PC-3 (cell line): ENCODE measurements around the gene DOCK4. TPM values are rescaled to one million over a fixed set of nuclear protein-coding genes. Genes with fewer than 3 reads are reported as not detected.

Source experiments
- ATAC-seq: fragments of 200-7000 bp; cut with Tn5 transposase; 2 replicates; pipeline ENCODE4 v1.9.1; 2020; ENCODE audit warnings: mild to moderate bottlenecking, moderate library complexity
- BruUV-seq: library from RNA; stranded (reverse); fragments of 400-500 nt; replicated peaks from 2 replicates; lab custom pipeline; 2021; lab: Mats Ljungman, UMichigan
- CTCF ChIA-PET: fragments of 300-600 bp; sonication (Branson Sonifier 250); formaldehyde crosslinking; loops from one replicate; lab custom pipeline; 2022; ENCODE audit warnings: antibody characterized with exemption; lab: Charles Lee
- POLR2A ChIA-PET: fragments of 300-600 bp; sonication (Branson Sonifier 250); formaldehyde crosslinking; loops from one replicate; lab custom pipeline; 2022; ENCODE audit warnings: antibody characterized with exemption; ENCODE audit not compliant: unreplicated experiment; lab: Charles Lee
- DNase-seq: peaks from one replicate; pipeline ENCODE4 v3.0.0-alpha.2; 2015
- H2AFZ ChIP-seq: fragments of 300-600 bp; sonication (generic); 2 replicates; pipeline ENCODE4 v1.6.0; 2016; ENCODE audit warnings: antibody characterized with exemption, low read length
- H3F3A ChIP-seq: fragments of 300-600 bp; sonication (generic); one replicate; pipeline ENCODE4 v1.6.0; 2017; ENCODE audit warnings: antibody characterized with exemption, low read length, control low read depth, mild to moderate bottlenecking; ENCODE audit not compliant: unreplicated experiment
- H3K27ac ChIP-seq: fragments of 300-600 bp; sonication (generic); 2 replicates; pipeline ENCODE4 v1.5.1; 2016; ENCODE audit warnings: mild to moderate bottlenecking, low read length
- H3K27me3 ChIP-seq: fragments of 300-600 bp; sonication (generic); 2 replicates; pipeline ENCODE4 v1.6.1; 2016; ENCODE audit warnings: low read length, mixed read lengths
- H3K36me3 ChIP-seq: fragments of 300-600 bp; sonication (generic); 2 replicates; pipeline ENCODE4 v1.6.1; 2016; ENCODE audit warnings: low read depth, mixed run types, low read length, mixed read lengths
- H3K4me1 ChIP-seq: fragments of 300-600 bp; sonication (generic); 2 replicates; pipeline ENCODE4 v1.5.1; 2016; ENCODE audit warnings: low read length; ENCODE audit not compliant: insufficient read depth
- H3K4me2 ChIP-seq: fragments of 300-600 bp; sonication (generic); 2 replicates; pipeline ENCODE4 v1.6.0; 2016; ENCODE audit warnings: low read length
- H3K4me3 ChIP-seq: fragments of 300-600 bp; sonication (generic); 2 replicates; pipeline ENCODE4 v1.5.1; 2016; ENCODE audit warnings: mild to moderate bottlenecking, low read length, mixed read lengths
- H3K79me2 ChIP-seq: fragments of 300-600 bp; sonication (generic); 2 replicates; pipeline ENCODE4 v1.6.1; 2017; ENCODE audit warnings: low read length, mixed read lengths
- H3K9ac ChIP-seq: fragments of 300-600 bp; sonication (generic); 2 replicates; pipeline ENCODE4 v1.6.0; 2016; ENCODE audit warnings: mild to moderate bottlenecking, low read length
- H3K9me2 ChIP-seq: fragments of 300-600 bp; sonication (generic); replicated peaks from 2 replicates; pipeline ENCODE4 v1.6.1; 2016; ENCODE audit warnings: mixed run types, low read length, mixed read lengths
- H3K9me3 ChIP-seq: fragments of 300-600 bp; sonication (generic); 2 replicates; pipeline ENCODE4 v1.6.1; 2016; ENCODE audit warnings: low read length, mixed read lengths
- H4K20me1 ChIP-seq: fragments of 300-600 bp; sonication (generic); 2 replicates; pipeline ENCODE4 v1.6.1; 2016; ENCODE audit warnings: low read length, mixed read lengths
- CTCF ChIP-seq: fragments of 300-600 bp; sonication (generic); conservative IDR thresholded peaks from 2 replicates; pipeline ENCODE4 v1.5.1; 2017; ENCODE audit warnings: antibody characterized with exemption, low read depth, mild to moderate bottlenecking, low read length
- EZH2 ChIP-seq: fragments of 300-600 bp; sonication (generic); IDR thresholded peaks from one replicate; pipeline ENCODE4 v1.6.1; 2017; ENCODE audit warnings: antibody characterized with exemption, mild to moderate bottlenecking, low read length; ENCODE audit not compliant: unreplicated experiment
- EZH2phosphoT487 ChIP-seq: fragments of 300-600 bp; sonication (generic); IDR thresholded peaks from 2 replicates; pipeline ENCODE4 v1.6.1; 2018; ENCODE audit warnings: mild to moderate bottlenecking, antibody characterized with exemption, low read length, borderline replicate concordance
- intact Hi-C: fragments of 100-400 bp; cut with micrococcal nuclease; formaldehyde crosslinking; loops from 2 replicates; pipeline ENCODE4 v1.9.0; 2023
- total RNA-seq: library from RNA; depleted of rRNA; stranded (reverse); fragments of >200 nt; gene quantifications from 2 replicates; pipeline ENCODE4 v1.2.3, GENCODE V29; 2014

Gene DOCK4
- total RNA-seq, 1 experiment from 2014 or later, result 25.4 TPM

- Histone ChIP-seq H3K4me2 (no peak overlapping the region), H3K9me2 (no peaks in the 10 kb centered on the region), H4K20me1 (no peaks in the 10 kb centered on the region), H3K4me3 (no peak overlapping the region), H3K9me3 (no peaks in the 10 kb centered on the region), H3K4me1 (peaks cover 46% of the 10 kb centered on the region), H3K36me3 (no peaks in the 10 kb centered on the region), H3K9ac (no peak overlapping the region), H3K27ac (no peak overlapping the region), H3F3A (peaks cover 7% of the 10 kb centered on the region), H3K27me3 (no peaks in the 10 kb centered on the region), H3K79me2 (peaks cover 87% of the 10 kb centered on the region), H2AFZ (no peak overlapping the region)
- intact Hi-C loops, result no loop called here
- CTCF ChIA-PET, result no interaction called here
- DNase-seq (no peak), ATAC-seq (no peak)
- POLR2A ChIA-PET, result no interaction called here
- no TSS peak for BruUV-seq
- no peak for TF ChIP-seq CTCF
- no peak for TF ChIP-seq EZH2
- no peak for TF ChIP-seq EZH2phosphoT487
Observed at GRCh38 chr7:112188257-112188656, 17.9 kb downstream of the DOCK4 start.

- BruUV-seq, result no TSS peak
- Histone ChIP-seq H3K9me2 (no peaks in the 10 kb centered on the region), H3K27ac (no peak overlapping the region), H3K4me3 (no peak overlapping the region), H3K27me3 (no peaks in the 10 kb centered on the region), H3K4me2 (0 out of 2 replicates have a peak overlapping the region, but pooled peaks have one; percentile 1), H3K9ac (no peak overlapping the region), H3K9me3 (no peaks in the 10 kb centered on the region), H3K36me3 (no peaks in the 10 kb centered on the region), H2AFZ (no peak overlapping the region), H3F3A (no peaks in the 10 kb centered on the region), H3K4me1 (peaks cover 36% of the 10 kb centered on the region), H3K79me2 (peaks cover 96% of the 10 kb centered on the region), H4K20me1 (no peaks in the 10 kb centered on the region)
- POLR2A ChIA-PET, result no interaction called here
- DNase-seq, result no peak
- CTCF ChIA-PET, result no interaction called here
- no peak for TF ChIP-seq EZH2phosphoT487
- TF ChIP-seq EZH2, result no peak
- TF ChIP-seq CTCF, result no peak
- ATAC-seq, result no peak; the same call in 1 of the 2 replicates
- intact Hi-C loops, result no loop called here
Observed at GRCh38 chr7:112186300-112186699, 19.9 kb downstream of the DOCK4 start.

- ChIA-PET POLR2A (no interaction called here), CTCF (no interaction called here)
- Histone ChIP-seq H3K36me3 (no peaks in the 10 kb centered on the region), H3K4me2 (no peak overlapping the region), H3K27me3 (no peaks in the 10 kb centered on the region), H3K4me3 (no peak overlapping the region), H3K9me3 (no peaks in the 10 kb centered on the region), H4K20me1 (no peaks in the 10 kb centered on the region), H3F3A (no peaks in the 10 kb centered on the region), H3K79me2 (peaks cover 85% of the 10 kb centered on the region), H3K27ac (no peak overlapping the region), H3K9ac (no peak overlapping the region), H2AFZ (no peak overlapping the region), H3K9me2 (no peaks in the 10 kb centered on the region), H3K4me1 (peaks cover 35% of the 10 kb centered on the region)
- ATAC-seq, result peak; percentile 52; the same call in 1 of the 2 replicates
- TF ChIP-seq CTCF (no peak), EZH2phosphoT487 (no peak), EZH2 (no peak)
- intact Hi-C loops, result no loop called here
- no TSS peak for BruUV-seq
- peak; percentile 21 for DNase-seq
Observed at GRCh38 chr7:112185005-112185834, 21.0 kb downstream of the DOCK4 start.
